Body of pancreas (tissue), 4 donors: ENCODE measurements around the gene CEP290.

ENCODE experiments used
- POLR2A ChIP-seq, 3 donors: fragments of 450-650 bp; IDR thresholded peaks; one replicate each; pipeline ENCODE4 v1.6.1; 2016; ENCODE audit warnings: antibody characterized with exemption in 3 of 3, mild to moderate bottlenecking in 2 of 3
- TF ChIP-seq, protein P1 (sequence below), 7 experiments: fragments of 450-650 bp in 4 of 7; fragments of 200-600 bp in 3 of 7; sonication (generic) in 3 of 7; IDR thresholded peaks; one replicate each; pipeline ENCODE4 v1.5.1; 2016 to 2019; ENCODE audit warnings: antibody characterized with exemption in 7 of 7

GRCh38 chr12:88067301-88067700, 74.6 kb downstream of the CEP290 start:
- TF ChIP-seq, protein P1, sequence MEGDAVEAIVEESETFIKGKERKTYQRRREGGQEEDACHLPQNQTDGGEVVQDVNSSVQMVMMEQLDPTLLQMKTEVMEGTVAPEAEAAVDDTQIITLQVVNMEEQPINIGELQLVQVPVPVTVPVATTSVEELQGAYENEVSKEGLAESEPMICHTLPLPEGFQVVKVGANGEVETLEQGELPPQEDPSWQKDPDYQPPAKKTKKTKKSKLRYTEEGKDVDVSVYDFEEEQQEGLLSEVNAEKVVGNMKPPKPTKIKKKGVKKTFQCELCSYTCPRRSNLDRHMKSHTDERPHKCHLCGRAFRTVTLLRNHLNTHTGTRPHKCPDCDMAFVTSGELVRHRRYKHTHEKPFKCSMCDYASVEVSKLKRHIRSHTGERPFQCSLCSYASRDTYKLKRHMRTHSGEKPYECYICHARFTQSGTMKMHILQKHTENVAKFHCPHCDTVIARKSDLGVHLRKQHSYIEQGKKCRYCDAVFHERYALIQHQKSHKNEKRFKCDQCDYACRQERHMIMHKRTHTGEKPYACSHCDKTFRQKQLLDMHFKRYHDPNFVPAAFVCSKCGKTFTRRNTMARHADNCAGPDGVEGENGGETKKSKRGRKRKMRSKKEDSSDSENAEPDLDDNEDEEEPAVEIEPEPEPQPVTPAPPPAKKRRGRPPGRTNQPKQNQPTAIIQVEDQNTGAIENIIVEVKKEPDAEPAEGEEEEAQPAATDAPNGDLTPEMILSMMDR (IDR thresholded peaks at IDR 0.05): no peak
- no peak for TF ChIP-seq POLR2A (IDR thresholded peaks at IDR 0.05)
